HG03175 (cell line): Measurements from ENCODE around the gene KIF27.
A peak's percentile ranks its signal among the peaks of the same experiment; 100 is the strongest.
"Not testable (repeated sequence)": the region's sequence is repeated elsewhere in the genome, so short reads cannot be mapped to it uniquely, and the experiment has no call there.

Experiments
- ATAC-seq: cut with Tn5 transposase; IDR thresholded peaks from one replicate; pipeline ENCODE4 v1.9.1; 2021; ENCODE audit warnings: mild to moderate bottlenecking, moderate library complexity; ENCODE audit not compliant: unreplicated experiment

KIF27 gene

GRCh38 chr9:83920927-83921707 lies at the start of gene KIF27:
TSS of gene KIF27 (minus strand) at chr9:83921432. CDS start at chr9:83915591, 5,841 bp downstream.
- ATAC-seq = peak; percentile 88

DNA sequence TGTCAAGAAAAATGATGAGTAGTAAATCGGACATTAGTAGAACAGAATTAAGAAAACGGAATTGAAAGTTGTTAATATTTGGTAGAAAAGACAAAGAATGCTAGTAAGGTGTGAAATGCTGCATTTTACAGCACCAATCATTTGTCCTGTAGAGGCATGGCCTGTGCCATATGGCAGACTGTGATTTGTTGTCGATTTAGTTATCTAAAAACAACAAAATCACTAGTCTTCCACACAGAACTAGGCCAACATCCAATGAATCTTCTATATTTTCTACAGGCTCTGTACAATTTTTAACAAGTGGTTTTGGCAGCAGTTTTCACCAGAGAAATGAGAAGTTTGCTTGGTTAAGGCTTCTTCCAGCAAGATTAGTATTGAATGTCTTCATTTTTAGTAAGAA lies 48.4 kb upstream of the KIF27 start:
- ATAC-seq = no peak

DNA sequence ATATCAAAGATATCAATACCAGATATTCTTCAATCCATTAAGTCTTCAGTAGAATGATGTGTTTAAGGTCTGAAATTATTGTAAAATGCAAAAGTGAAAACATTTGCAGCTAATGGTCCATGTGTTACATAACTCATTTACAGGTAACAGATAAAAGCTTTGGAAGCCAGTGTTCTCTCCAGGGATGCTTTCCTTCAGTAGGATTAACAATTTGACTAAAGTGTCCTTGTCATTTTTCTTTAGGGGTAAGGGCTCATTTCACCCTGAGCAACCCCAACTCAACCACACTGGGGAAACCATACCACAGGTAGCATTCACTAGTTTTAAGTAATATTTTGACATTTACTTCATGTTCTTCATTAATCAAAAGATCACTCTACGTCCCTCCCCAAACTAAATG lies 45.8 kb upstream of the KIF27 start:
- ATAC-seq = no peak

DNA sequence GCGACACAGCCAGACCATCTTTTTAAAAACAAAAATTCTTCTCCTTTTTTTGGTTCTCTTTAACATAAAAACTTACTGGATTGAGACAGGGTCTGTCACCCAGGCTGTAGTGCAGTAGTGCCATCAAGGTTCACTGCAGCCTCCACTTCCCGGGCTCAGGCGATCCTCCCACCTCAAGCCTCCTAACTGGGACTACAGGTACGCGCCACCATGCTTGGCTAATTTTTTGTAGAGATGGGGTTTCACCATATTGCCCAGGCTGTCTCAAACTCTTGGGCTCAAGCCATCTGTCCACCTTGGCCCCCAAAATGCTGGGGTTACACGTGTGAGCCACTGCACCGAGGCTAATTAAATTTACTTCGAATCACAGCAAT lies 45.0 kb upstream of the KIF27 start:
- no peak for ATAC-seq

DNA sequence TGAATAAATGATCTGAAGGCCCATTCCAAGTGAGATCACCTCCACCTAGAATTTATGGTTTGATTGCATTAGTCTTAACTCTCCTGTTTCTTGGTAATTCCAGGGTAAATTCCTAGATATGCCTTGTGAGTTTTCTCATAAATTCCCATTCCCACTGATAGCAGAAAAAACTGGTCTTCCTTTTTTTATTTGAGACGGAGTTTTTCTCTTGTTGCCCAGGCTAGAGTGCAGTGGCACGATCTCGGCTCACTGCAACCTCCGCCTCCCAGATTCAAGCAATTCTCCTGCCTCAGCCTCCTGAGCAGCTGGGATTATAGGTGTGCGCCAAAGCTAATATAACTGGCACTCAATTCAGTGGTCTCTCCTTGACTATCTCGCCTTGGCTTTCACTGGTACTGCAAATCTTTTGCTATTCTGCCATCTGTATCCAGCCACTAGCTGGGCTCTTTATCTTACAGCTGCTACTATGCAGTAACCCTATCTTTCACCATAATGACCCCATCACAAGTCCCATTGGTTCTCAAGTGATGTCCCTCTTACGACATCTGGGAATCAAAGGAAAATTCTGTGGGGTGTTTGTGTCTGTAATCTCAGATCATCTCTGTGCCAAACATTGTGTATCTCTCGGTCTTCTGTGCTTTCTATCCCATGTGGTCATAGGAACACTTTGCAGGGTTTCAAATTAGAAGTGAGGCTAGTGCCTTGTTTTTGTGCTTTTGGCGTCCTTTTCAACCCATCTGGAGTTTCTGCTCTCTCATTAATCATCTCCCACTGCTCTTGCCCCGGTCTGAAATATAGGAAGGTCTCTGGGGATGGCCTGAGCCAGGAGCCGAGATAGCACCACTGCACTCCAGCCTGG lies 44.3 kb upstream of the KIF27 start:
- ATAC-seq = no peak

GRCh38 chr9:83964973-83965349 lies 43.7 kb upstream of the KIF27 start:
- no peak for ATAC-seq

DNA sequence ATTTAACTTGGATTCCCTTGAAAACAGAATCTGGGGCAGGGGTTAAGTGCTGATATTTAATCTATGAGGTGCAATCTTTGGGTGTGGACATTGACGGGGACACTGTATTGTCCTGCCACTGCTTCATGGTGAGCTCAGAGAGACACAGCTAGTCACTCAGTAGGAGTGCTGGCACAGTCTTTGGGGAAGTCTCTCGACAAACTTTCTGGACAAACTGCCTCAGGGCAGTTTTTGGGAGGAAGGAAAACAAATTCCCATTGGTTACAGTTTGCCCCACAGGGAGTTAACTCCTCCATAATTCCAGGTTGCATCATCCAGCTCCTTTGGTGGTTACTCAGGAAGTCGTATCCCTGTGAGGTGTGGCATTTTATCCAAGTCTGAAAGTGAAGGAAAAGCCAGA lies 40.9 kb upstream of the KIF27 start:
- ATAC-seq = no peak

DNA sequence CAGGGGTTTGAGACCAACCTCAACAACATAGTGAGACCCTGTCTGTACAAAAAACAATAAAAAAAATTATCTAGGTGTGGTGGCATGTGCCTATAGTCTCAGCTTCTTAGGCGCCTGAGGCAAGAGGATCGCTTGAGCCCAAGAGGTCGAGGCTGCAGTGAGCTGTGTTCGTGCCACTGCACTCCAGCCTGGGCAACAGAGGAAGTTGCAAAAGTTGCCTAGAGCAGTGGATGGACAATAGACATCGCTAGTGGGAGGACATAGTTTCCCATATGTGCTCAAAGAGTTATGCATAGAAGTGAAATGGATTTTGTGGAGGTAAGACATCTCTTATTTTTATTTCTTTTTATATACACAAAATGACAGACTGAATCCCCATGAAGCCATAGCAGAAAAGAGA lies 39.8 kb upstream of the KIF27 start:
- ATAC-seq = no peak

- ATAC-seq = no peak
These were observed 37.8 kb upstream of the KIF27 start for GRCh38 chr9:83959061-83959460.

DNA sequence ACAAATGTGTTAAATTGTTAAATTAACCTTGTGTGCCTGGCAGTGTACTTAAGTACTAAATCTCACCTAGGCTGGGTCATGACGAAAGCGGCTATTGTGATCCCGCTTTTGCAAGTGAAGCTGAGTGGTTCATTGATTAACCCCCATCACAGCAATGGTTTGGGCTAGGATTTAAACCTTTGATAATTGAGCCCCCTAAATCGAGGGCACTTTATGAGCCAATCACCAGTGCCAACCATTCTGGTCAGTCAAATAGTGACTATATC lies 35.9 kb upstream of the KIF27 start:
- no peak for ATAC-seq

GRCh38 chr9:83956436-83957247 lies 35.4 kb upstream of the KIF27 start:
- ATAC-seq = peak; percentile 74

DNA sequence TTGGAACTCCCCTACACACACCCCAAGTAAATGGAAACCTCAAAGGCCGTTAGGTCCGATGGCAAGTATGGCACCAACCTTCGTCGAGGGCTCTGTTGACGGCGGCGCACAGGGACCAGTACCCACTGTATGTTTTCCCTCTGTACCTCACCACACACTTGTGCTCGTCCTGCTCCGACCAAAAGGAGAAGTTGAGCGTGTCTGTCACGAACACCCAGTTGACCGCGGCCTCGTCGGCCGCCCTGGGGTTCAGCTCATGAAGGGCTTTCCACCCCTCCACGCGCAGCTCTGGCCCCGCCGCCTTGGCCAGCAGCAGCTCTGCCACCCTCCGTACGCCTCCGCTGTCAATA lies 34.8 kb upstream of the KIF27 start:
- ATAC-seq = peak; percentile 64

- not testable (repeated sequence) for ATAC-seq
These were observed 26.9 kb upstream of the KIF27 start for GRCh38 chr9:83948096-83948495.

DNA sequence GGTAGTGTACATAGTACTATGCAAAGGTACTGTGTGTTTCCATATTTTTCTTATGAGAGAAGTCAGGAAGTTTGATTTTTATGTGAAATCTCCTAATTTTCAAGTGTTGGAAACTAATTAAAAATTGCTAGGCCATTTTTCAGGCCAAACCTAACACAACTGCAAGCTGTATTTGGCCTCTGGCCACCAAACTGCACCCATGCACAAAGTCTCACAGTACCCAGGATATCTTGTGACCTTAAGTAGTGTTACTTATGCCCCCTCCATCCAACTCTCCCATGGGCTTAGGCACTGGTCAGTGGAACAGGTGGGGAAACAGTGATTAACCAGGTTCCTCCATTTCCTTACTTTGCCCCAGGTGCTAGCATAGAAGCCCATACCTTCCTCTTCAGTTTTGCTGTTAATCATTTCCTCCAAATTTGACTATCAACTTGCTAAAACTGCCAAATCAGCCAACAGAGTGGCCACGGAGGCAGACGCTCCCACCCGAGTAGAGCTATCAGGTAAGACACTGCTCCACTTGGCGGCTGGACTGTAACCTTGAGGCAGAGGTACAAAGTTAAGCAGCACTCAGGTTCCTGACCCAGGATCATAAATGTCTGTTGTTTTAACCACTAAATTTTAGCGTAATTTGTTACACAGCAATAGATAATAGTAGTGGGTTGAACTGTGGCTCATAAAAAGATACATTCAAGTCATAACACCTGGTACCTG lies 19.5 kb upstream of the KIF27 start:
- no peak for ATAC-seq

- ATAC-seq = peak; percentile 78
These were observed 16.7 kb upstream of the KIF27 start for GRCh38 chr9:83937861-83938455.

GRCh38 chr9:83936523-83936922 lies 15.3 kb upstream of the KIF27 start:
- no peak for ATAC-seq

DNA sequence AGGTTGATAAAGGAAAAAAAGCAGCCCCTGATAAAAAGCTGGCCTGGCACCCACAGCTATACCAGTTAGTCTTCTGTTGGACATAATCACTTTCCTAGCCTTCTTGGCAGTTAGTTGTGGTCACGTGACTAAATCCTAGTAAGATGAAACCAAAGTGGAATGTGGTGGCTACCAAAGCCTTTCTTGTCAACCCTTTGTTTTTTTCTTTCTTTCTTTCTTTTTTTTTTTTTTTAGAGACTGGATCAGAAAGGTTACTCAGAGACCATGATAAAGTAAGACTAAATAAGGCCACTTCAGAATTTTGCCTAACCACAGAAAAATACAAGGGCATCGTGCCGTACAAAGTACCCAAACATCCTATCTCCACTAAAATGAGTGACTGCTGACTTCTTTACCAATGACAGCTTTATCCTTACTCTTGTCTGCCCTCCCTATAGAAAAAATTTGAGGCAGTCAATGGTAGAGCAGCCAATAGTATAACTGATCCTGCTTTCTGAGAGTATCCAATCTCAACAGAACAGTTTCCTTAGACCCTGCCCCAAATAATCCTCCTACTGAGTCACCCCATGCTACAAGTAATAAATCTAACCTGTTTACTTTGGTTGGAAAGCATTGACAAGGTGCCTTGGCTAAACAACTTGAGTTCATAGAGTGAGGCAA lies 14.2 kb upstream of the KIF27 start:
- no peak for ATAC-seq

DNA sequence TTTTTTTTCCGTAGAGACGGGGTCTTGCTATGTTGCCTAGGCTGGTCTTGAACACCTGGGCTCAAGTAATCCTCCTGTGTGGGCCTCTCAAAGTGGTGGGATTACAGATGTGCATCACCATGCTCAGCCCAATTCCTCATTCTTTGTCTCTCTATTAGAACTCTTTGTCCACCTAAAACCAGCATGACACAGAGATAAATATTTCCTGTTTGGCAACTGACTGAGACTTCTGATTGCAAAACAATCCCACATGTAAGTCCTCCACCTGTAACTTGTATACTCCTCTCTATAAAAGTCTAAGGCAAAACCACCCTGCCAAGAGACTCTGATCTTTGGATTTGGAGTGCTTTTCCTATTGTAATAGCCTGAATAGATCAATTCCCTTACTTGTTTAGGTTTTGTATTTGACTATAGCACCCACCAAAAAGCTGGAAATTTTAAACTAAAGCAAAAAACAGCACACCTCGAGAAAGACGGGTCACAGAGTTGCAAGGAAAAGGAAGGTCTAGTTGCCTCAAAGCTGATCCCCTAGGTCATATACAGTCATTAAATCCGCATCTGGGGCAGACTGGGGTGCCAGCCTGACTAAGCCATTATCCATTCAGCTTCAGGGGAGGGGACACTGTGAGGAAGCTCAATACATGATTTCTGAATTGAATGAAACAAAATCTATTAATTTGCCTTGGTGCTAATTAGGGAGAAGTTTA lies 13.5 kb upstream of the KIF27 start:
- ATAC-seq = no peak

- no peak for ATAC-seq
These were observed 12.6 kb upstream of the KIF27 start for GRCh38 chr9:83933790-83934189.

GRCh38 chr9:83932851-83933250 lies 11.6 kb upstream of the KIF27 start:
- ATAC-seq = no peak
